GM19328 (cell line): ENCODE data around the gene SHISA6.

Experiments
- ATAC-seq: cut with Tn5 transposase; IDR thresholded peaks from one replicate; pipeline ENCODE4 v1.9.1; 2021; ENCODE audit warnings: mild to moderate bottlenecking, moderate library complexity; ENCODE audit not compliant: unreplicated experiment

The SHISA6 gene

DNA sequence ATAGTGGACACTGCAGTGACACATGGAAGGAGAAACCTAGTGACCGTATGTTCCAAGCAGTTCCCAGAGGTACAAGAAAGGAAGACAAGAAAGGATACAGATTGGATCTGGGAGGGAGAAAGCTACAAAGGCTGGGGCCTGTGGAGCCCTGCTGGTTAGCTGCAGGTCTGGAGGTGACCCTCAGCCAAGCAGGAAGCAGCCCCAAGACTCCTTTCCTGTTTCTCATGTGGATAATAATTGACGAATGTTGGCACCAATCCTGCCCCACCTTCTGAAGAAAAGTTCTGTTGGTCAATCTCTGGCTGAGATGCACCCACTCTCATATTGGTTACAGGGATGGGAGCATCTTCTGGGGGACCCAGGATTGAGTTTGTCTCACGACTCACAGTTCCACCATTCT lies 99.8 kb downstream of the SHISA6 start:
- ATAC-seq: no peak

DNA sequence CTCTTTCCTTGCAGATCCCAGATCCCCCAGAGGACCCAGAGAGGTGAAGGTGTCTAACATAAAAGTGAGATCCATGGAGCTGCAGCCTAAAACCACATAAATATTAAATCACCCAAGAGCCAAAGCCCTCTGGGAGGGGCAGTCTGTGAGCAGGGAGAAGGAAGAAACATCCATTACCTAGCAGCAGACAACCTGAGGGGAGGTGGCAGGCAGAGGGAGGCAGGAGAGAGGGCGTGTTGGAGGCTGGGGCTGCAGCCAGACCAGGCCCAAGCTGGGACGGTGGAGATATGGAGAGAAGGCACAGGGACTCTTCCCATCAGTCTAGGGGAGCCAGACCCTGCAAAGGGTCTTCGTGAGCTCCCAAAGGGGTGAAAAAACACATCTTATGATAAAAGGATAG lies 101.1 kb downstream of the SHISA6 start:
- no peak for ATAC-seq

DNA sequence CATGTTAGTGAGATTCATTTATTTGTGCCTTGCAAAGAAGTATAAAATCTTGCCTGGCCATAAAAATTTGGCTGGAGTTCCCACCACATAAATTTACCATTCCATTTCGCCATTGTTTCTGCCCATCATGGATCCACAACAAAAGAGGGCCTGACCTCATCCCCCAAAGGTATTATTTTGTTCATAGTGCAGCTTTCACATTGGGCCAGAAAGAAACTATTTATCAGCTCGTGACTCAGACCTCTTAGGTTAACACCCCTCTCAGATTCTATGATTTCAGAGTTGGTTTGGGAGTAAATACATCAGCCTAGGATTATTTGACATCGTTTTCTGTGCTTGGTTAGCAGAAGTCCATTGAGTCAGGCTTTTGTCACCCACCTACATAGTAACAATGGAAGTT lies 108.1 kb downstream of the SHISA6 start:
- no peak for ATAC-seq

DNA sequence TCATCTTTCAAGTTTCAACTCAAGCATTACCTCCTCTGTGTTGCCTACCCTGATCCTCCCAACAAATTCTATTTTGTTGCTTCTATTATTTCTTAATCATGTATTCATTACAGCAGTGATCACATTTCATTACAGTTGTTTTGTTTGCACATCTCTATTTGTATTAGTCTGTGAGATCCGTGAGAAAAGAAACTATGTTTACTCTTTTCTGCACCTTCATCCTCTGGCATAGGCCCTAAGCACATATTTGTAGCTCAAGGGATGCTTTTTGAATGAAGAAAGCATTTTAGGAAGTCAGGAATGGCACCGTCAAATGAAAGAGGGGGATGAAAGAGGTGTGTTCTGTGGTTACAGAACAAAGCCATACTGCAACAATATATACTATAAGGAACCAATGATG lies 110.5 kb downstream of the SHISA6 start:
- no peak for ATAC-seq

DNA sequence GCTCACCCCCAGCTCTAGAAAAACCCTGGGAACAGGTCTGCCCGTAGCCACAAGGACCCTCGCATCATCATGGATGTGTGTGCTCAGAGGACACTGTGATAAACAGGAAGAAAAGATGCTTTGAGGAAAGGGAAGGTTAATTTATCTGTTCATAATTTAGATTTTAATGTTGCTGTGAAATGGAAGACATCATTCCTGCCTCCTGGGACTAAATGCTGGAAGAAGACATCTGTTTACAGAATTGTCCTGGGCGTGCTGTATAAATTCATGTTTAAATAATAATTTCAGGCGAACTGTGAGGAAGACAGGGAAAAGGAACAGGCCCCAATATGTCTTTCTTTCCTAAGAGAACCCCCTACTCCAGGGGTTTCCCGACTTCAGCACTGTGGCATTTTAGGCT lies 112.6 kb downstream of the SHISA6 start:
- no peak for ATAC-seq

DNA sequence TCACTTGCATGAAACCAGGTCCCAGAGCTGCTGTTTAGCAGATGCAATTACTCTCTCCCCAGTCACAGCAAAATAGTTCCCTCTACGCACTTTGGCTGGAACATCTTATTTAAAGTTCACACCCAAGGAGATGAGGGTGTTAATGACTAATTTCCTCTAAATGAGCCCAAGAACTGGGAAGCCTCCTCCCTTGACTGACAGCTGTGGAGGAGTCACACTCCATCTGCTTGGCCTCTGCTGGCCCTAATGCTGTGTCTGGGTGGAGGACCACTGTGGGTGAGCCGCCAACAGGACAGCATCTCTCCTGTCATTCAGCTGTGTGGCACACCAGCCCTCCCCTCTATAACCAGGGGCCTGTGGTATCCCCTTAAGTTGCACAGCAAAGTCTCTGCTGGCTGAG lies 115.4 kb downstream of the SHISA6 start:
- no peak for ATAC-seq

DNA sequence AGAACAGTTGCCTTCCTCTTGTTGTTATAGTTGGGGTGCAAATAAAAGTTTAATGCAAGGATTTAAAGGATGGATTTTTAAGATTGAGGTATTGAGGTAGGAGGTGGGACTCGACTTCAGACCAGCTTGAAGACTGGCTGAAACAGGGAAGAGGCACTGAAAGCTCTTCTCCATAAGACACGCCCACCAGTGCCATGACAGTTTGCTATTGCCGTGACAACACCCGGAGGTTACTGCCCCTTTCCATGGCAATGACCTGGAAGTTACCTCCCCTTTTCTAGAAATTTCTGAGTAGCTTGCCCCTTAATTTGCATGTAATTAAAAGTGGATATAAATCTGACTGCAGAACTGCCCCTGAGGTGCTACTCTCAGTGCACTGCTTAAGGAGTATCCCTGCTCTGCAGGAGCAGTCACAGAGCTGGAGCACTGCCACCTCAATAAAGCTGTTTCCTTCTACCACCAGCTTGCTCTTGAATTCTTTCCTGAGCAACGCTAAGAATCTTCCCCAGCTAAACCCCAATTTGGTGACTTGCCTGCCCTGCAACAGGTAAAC lies 122.6 kb downstream of the SHISA6 start:
- ATAC-seq: no peak

DNA sequence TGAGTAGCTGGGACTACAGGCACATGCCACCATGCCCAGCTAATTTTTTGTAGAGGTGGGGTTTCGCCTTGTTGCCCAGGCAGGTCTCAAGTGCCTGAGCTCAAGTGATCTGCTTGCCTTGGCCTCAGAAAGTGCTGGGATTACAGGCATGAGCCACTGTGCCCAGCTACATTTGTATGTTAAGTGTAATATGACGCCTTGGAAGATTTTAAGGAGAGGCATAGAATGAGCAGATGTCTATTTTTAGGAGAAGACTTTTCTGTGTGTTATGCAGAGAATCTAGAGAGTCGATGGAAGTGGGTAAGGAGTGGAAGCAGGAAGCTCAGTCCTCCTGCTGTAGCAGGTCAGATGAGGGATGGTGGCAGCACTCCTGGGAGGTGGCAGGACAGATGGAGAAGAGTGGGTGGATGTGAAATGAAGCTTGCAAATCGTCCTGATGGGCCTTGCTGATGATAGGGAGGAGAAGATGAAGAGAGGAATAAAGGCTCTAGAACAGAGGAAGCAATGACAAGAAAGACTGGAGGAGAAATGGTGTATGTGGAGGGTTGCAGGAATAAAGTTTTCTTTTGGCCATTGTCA lies 125.3 kb downstream of the SHISA6 start:
- ATAC-seq: no peak

DNA sequence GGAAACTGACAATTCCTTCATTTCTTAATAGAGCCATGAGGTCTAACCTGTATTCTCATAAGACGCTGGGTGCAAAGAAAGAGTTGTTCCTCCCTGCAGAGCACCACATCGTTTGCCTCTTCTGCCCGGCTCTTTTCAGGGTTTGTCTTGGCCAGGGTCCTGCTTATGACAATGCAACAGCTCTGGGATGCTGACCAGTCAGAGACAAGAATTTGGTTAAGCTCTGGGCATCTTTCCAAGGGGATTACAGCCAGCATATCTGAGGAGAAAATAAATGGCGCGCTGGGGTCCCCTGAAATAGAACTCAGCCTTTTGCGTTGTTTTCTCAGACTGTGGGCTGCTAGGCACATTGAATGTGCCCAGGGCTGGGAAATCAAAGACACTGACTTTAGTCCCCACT lies 128.6 kb downstream of the SHISA6 start:
- no peak for ATAC-seq

DNA sequence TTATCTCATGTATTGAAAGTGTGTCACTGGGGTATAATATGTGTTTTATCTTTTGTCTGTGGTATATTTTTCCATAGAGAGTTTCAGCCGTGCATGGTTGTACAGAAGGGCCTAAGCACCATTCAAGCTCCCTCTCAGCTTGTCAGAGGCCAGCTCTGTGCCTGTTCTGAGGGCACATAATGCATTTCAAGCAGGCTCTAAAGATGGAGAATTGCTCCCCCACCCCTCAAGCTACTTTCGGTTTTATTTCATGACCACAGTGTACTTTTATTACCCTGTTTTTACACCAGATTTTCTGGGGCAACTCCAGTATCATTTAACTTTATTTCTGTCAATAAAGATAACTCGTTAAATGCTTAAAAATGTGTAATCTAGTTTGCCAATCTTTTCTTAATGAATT lies 131.7 kb downstream of the SHISA6 start:
- no peak for ATAC-seq

DNA sequence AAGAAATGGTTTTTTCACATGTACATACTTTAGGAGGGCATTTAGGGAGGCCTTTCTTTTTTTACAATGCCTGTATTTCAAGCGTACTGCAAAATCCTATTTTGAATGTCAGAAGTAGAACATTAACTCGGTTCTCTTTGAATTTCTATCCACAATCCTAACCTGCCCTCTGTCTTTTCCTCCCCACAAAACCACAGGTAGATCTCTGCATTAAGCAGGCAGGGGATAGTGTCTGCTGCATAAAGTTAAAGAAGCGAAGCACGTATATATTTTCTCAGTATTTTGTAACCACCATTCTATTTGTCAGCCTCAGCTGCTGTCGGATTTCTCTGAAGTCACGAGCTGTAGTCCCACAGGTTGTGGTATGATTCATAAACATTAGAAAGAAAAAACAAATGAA lies 137.5 kb downstream of the SHISA6 start:
- no peak for ATAC-seq

DNA sequence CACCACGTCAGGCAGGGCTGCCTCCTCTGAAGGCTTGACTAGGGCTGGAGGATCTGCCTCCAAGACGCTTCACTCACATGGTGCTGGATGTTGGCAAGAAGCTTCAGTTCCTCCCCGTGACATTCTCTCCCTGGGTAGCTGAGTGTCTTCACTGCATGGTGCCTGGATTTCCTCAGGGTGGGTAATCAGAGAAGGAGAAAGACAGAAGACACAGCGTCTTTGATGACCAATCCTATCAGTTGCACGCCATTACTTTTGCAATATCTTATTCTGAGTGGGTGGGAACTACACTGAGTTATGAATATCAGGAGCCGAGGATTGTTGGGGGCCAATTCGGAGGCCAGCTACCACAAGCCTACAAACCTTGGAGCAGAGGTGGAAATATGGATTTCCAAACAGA lies 139.7 kb downstream of the SHISA6 start:
- ATAC-seq: no peak

DNA sequence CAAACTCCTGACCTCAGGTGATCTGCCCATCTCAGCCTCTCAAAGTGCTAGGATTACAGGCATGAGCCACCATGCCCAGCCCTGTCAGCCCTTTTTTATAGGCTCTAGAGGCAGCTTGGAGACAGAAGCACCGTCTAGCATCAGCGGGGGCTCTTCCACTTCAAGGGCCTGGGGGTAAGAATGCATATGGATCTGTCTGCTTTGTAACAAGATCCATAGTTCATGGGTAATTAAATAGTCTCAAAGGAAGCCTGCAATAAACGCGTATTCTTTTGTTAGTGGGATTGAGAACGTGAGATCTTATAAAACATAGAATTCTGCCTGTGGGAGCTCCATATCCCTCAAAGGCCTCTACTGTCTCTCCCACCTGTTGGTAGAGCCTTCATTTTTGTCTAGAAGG lies 142.1 kb downstream of the SHISA6 start:
- ATAC-seq: no peak

DNA sequence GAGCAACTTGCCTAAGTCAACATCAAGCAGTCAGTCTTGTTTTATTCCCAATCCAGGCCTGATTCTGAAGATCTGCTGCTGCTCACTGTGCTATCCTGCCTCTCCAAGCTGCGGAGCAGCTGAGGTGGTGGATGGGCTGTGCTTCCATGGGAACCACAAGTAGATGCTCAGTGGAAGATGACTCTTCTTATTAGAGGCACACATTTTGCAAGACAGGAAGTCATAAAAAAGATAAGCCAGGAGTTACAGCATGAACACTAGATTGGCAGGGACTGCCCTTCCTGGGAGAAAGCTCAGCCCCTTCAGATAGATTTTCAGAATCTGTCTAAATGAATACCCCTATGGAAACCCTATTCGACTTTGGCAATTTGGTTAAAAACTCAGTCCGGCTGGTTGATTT lies 143.1 kb downstream of the SHISA6 start:
- no peak for ATAC-seq

DNA sequence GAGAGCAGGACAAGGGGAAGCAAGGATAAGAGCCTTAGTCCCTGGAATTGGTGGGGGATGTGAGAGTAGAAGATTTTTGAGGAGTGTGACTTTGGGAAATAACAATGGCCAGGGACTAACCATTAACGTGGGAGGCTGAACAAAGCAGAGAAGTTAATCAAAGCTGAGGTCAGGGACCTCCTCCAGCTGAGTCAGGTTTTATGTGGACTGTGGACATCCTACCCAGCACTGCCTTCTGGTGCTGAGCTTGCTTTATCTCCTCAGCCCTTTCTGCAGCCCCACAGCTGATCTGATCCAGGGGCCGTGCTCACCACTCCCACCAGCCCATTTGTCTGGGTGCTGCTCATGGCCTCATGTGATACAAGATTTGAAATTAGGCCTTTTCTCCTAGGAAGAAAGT lies 146.6 kb downstream of the SHISA6 start:
- no peak for ATAC-seq

DNA sequence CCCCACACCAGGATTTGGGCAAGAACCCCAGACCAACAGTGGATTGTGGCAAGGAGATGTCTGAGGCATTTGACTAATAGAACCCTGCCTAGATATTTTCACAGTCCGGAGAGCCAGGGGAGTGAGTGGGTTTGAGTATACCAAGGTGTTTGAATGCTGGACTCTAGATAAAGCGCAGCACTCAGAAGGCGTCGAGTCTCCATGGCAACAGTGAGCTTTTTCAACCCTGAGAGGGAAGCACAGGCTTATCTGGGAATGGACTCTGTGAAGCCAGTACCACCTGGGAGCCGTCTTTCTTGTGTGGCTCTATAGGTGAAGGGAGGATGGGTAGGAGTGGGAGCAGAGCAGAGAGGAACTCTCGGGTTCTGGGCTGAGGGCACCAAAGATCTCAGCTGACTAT lies 147.0 kb downstream of the SHISA6 start:
- no peak for ATAC-seq

DNA sequence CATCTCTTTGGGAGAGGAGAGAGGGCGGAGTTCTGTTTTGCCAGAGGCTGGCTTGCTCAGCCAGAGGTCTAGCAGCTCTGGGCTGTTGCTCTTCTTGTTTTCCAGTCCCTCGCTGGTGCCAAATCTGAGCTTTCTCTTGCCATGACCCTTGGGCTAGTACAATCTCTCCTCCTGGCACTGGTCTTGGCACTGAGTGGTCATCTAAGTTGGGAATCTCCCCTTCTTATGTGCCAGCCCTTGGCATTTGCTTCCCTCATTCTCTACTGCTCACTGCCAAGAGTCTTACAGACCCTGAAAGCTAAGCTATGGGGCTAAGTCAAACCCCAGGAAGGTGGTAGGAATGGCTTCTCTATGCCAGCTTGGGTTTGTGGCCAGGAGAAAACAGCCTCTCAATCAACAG lies 148.6 kb downstream of the SHISA6 start:
- no peak for ATAC-seq

DNA sequence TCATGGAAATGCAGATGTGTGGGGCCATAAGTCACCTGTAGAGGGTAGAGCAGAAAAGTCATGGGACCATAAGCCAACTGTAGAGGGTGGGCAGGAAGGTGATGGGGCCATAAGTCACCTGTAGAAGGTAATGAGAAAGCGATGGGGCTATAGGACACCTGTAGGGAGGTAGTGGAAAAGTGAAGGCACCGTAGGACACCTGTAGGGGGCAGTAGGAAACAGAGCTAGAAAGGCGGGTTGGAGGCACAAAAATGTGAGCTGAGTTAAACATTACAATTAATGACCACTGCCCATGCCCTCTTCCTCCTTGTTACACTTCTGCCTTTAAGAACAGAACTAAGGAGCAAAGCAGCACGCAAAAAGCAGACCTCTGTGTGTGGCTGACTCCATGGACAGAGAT lies 150.1 kb downstream of the SHISA6 start:
- ATAC-seq: no peak

DNA sequence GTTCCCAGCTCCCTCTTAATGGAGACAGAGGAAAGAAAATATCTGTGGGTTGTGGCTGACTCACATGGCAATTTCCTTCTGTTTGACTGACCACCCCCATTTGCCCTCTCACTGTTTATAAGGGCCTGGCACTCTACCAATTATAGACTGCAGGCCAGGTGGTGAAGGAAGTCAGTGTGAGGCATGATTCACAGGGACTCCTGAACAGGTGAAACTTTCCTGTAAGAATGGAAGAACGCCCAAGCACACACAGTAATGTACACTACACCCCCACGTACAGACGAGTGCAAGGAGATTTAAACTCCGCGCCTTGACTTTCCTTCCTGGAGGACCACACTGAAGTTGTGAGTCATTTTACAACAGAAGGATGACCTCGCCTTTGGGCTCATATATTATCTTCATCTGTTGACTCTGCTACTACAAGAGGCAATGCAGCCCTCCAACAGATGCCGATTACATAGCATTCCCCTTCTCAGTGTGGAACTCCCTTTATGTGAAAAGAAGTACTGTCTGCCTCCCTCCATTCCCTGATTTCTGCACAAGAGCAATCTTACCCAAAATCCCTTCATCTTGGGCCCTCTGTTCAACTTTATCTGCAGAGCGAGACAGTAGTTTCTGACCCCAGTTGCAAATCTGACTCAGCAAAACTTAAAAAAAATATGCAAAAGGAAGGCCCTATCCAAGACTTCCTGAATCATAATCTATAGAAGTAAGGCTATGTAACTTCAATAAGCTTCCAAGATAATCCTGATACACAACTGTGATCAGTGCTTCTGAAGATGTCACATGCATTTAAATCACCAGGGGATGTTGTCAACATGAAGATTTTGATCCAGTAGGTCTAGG lies 163.6 kb downstream of the SHISA6 start:
- no peak for ATAC-seq

DNA sequence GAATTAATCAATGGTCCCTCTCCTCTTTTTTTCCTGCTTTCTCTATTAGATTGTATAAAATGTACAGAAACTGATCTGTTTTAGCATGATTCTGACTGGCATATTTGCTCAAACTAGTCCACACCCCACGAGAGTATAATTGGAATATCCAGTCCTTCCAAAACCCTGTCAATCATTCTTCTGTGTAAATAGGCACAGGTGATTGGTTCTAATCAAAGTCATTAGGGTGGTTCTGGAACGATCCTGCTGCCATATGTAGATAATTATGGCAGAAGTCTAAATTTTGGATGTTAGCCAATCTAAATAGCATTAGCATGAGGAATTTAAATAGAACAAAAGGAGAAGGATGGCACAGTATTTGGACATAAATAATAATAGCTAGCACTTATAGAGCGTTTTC lies 165.7 kb downstream of the SHISA6 start:
- ATAC-seq: no peak

DNA sequence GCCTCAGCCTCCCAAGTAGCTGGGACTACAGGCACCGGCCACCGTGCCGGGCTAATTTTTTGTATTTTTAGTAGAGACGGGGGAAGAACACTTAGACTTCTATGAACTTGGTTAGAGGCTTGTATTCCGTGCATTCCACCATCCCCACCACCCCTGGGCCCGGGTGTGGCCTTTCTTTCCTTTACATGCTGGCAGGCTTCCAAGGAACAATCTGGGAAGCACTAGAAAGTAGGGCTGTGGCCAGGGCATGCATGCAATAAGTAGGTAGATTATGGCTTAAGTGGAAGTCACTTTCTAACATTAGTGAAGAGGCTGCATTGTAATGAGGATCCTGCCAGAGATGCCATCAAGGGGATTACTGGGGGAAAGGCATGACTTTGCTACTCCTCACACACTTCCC lies 171.6 kb downstream of the SHISA6 start:
- no peak for ATAC-seq

DNA sequence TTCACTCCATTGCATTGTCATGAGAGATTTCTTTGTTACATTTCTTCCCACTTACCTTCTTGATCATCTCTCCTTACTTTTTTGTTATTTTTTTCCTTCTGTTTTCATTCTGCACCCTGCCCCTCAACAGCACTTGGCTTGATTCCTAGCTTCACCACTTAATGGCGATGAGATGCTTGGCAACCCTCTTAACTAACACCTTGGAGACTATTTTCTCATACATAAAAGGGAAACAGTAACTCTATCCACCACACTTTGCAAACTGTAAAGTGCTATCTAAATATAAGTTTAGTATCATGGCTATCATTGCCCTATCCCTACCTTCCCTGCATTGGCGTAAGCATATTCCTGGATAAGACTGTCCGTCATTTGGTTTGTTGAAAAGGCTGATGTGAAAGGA lies 177.3 kb downstream of the SHISA6 start:
- ATAC-seq: no peak

DNA sequence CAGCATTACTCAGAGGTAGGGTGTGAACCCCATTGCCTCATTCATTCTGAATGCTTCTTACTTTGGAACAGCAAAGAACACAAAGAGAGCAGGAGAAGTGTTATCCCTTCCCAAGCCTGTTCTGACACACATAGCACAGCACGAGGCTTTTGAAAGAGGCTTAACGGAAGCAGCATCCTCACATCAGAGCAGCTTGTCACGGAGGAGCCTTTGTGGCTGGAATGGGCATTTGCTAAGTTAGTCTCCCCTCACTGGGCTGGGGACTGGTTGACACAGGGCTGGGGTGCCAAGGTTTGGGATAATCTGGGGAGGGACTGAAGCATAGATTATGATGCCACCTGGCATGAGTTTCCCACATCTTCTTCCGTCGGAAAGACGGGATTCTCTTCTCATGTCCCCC lies 189.7 kb downstream of the SHISA6 start:
- no peak for ATAC-seq
